GM19035 (cell line): Measurements from ENCODE around the gene KIF25.

Source experiments
- ATAC-seq: cut with Tn5 transposase; IDR thresholded peaks from one replicate; pipeline ENCODE4 v1.9.1; 2021; ENCODE audit not compliant: unreplicated experiment

KIF25 gene

DNA sequence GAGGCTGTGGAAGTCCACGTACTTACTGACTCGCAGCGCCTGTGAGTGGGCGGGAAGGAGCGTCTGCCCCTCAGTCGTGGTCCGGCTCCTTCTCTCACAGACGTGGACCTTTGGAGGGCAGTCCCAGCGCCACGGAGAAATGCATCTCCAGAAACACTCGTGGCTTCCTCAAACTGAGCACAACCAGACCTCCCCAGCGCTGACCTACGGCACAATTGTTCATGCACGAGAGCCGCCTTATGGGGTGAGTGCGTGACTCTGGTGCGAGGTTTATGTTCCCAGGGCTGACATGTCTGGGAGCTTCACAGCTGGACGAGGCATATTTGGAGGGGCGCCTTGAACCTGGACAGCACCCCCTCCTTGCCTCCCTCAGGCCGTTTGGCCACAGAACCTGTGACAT is 51.8 kb downstream of the KIF25 start:
- ATAC-seq = no peak

DNA sequence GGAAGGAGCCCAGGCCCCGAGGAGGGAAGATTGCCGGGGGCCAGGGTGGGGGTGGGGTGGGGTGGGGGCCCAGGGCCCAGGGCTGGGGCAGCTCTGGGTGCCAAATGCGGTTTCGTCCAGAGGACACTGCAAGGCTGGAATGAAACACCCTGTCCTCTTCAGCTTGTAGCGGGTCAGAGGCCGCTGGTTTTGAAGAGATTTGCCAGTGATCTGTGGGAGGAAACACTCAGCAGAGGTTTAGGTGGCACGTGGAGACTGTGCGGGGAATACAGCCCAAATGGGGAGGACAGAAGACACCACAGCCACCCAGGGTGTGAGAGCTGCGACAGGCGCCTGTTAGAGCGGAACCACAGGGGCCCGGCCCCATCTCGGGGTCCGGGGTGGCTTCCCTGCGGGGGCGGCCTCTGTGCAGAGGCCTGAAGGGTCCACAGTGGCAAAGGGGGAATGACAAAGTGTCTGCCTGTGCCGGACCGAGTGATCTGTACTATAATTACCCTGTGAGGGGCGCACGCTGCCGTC is 52.3 kb downstream of the KIF25 start:
- no peak for ATAC-seq

GRCh38 chr6:168050225-168050880 is 52.9 kb downstream of the KIF25 start:
- no peak for ATAC-seq

DNA sequence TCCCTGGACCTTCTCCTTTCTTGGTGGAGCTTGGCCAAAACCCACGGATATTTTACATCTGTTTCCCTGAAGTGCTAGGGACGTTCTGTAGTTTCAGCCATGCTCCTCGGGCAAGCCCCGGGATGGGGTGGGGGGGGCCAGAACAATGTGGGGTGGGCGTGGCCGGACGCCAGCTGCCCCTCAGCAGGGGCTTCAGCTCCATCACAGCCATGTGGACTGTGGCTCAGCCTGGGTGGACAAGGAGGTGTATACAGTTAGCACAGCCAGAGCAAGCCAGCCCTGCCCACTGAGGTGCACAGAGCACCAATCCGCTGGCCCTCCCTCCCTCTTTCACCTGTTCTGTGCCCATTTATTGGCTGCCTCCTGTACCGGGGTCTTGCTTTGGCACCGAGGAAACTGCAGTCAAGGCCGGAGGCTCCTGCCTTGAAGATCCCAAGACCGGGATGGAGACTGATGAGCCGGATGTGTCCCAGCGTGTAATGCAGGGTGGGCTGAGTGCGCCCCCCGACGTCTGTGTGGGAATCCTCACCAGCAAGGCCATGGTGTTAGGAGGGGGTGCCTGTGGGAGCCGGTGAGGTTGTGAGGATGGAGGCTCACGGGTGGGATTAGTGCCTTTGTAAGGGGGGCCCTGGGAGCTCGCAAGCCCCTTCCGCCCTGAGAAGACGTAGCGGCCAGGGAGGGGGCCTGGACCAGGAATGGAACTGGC is 53.6 kb downstream of the KIF25 start:
- no peak for ATAC-seq

DNA sequence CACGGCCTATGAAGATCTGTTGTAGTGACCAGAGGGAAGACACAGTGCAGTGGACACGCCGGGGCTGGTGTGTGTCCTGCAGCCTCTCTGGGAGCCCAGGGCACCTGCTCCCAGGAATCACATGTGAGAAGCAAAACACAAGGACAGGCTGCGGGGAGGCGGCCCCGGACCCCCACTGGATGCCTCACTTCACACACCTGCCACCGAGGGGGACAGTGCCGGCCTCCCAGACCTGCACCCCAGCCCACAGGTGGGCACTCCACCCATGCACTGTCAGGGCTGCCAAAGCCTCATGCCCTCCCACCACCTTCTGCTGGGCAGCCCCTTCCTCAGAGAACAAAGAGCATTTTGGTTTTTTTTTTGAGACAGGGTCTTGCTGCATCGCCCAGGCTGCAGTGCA is 54.2 kb downstream of the KIF25 start:
- ATAC-seq = no peak

GRCh38 chr6:168052291-168052891 is 54.9 kb downstream of the KIF25 start:
- ATAC-seq = no peak

- ATAC-seq = no peak
Measured at GRCh38 chr6:168053086-168053956, 55.9 kb downstream of the KIF25 start.

GRCh38 chr6:168053957-168054471 is 56.5 kb downstream of the KIF25 start:
- no peak for ATAC-seq

GRCh38 chr6:168054765-168055560 is 57.5 kb downstream of the KIF25 start:
- no peak for ATAC-seq

- ATAC-seq = no peak
Measured at GRCh38 chr6:168055696-168056489, 58.4 kb downstream of the KIF25 start.

- no peak for ATAC-seq
Measured at GRCh38 chr6:168056892-168057527, 59.5 kb downstream of the KIF25 start.

DNA sequence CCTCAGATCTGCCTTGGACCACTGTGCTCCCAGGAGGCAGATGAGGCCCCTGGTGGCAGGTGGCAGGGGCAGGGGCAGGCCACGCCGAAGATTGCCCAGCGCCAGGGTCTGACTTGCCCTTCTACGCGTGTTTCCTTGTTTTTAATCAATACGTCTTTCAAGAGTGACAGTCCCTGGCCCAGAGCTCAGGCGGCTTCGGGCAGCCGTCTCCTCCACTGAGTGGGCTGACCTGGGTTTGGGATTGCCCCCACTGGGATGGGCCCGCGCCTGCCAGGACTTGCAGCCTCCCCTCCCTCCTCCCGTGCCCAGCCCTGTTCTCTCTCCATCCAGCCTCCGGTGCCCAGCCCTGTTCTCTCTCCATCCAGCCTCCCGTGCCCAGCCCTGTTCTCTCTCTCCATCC is 60.4 kb downstream of the KIF25 start:
- no peak for ATAC-seq

DNA sequence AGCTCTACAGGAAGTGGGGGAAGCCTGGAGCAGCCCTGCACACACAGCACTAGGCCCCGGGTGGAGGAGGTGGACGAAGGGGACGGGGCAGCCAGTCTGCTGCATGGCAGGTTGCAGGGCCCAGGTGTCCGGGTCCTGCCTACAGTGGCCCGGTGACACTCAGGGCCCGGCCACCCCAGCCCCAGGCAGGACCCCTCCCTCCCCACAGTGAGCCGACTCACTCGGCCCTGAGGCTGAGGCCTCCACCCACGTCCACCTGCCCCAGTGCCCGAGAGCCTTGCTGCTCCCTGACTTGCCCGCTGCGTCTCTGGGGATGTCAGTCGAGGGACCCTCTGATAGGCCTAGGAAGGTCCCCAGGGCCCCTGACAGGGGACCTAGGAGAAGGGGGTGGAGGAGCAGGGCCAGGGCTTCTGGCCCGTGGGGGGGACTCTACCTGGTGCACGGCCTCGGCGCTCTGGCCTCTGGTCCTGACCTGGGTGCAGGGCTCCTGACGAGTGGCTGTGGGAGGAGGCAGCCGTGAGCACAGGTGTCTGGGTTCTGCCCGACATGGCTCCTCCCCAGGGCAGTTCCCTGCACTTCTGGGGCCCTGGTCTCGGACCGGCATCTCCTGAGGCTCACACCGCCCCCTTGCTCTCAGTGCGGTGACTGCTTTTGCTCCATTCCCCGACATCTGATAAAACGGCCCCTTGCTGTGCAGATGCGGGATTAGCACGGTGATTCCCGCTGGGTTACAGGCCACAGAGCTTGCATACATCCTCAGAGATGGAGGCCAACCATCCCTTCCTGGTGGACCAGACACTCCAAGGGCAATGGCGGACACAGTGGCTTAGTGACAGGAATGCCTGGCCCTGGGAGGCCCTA is 61.5 kb downstream of the KIF25 start:
- ATAC-seq = no peak

DNA sequence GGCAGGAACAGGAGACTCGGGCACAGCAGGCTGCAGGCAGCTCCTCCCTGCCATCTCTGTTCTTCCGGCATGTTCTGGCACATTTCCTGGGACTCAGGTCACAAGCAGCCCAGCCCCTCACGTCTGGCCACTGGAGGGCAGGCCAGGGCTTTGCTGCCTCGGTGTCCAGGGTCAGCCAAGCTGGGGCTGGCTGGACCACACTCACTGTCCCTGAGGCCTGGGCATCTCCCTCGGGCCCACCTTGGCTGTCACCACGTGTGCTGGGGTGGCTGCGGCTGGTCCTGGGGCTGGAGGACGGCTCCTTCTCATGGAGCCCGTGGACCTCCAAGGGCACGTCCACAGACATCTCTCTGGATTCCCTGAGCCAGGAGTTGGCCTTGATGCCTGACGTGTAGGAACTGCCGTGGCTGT is 63.1 kb downstream of the KIF25 start:
- ATAC-seq = no peak

DNA sequence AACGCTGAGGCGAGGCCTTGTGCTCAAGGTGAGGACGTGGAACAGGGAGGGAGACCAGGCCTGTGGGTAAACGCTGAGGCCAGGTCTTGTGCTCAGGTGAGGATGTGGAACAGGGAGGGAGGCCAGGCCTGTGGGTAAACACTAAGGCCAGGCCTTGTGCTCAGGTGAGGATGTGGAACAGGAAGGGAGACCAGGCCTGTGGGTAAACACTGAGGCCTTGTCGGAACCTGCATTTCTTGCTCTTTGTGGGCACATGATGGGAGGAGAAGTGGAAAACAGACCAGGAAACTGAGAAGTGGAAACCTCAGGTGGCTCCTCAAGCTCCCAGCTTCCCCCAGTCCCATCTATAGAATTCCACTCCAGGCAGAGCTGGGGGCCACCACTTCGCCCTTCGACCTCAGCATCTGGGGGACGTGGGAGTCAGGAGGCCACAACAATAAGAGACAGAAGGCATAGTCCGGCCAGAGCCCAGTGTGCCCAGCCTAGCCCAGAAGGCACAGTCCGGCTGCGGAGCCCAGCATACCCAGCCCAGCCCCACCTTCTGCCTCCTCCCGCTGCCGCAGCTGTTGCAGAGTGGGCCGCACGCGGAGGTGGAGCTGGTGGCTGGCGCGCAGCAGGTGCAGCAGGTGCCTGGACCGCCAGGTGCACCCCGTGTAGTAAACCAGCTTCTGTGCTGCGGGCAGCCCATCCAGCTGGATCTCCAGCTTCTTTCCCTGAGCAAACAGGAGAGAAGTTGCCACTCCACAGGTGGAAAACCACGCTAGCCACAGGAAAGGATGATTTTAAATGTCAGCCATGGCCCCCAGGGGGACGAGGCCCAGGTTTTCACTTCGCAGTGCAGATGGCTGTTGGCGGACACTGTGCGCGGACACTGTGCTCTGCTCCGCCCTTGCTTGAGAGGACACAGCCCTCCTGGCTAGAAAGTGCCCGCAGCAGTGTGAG is 64.1 kb downstream of the KIF25 start:
- no peak for ATAC-seq

DNA sequence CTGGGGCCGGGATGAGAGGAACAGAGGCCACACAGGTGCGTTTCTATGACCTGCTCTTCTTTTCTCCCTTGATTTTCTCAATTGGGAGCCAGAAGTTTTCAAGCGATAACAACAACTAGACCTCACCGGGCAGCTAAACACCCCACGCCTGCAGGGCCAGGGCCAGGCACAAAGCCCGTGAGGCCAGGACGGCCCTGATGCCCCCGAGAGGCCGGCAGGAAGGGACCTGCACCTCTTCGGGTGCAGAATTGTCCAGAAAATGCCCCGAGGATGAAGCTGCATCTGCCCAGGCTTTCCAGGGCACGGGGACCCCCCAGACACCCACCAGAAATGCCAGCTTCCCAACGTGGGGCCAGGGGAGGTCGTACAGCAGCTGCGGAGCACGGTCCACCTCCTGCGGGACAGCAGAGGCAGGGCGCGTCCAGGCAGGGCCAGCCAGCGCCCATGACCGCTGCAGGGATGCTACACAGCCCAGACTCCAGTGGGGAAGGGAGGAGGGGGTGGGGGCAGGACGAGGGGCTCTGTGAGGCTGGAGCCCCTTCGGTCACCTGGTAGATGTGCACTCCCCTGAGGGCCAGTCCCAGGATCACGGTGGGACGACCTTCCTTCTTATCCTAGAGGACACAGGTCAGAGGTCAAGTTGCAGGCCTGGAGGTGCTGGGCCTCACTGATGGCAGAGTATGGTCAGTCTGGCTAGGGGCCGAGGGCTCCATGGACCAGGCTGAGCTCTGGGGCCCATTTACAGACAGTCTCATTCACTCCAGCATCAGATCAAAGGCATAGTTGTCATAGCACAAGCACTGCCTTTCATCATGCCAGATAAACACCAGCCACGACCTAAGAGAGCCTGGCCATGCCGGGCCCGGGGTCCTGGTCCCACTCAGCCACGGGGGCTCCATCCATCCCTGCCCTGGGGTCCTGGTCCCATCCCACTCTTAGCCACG is 65.1 kb downstream of the KIF25 start:
- no peak for ATAC-seq
